GM10847 (cell line): ENCODE data around the gene UBA52.

Experiments
- POLR2A ChIP-seq: IDR thresholded peaks from 2 replicates; pipeline ENCODE4 v1.6.1; 2011; ENCODE audit not compliant: insufficient read length; ENCODE audit errors: extremely low read depth

The UBA52 gene

DNA sequence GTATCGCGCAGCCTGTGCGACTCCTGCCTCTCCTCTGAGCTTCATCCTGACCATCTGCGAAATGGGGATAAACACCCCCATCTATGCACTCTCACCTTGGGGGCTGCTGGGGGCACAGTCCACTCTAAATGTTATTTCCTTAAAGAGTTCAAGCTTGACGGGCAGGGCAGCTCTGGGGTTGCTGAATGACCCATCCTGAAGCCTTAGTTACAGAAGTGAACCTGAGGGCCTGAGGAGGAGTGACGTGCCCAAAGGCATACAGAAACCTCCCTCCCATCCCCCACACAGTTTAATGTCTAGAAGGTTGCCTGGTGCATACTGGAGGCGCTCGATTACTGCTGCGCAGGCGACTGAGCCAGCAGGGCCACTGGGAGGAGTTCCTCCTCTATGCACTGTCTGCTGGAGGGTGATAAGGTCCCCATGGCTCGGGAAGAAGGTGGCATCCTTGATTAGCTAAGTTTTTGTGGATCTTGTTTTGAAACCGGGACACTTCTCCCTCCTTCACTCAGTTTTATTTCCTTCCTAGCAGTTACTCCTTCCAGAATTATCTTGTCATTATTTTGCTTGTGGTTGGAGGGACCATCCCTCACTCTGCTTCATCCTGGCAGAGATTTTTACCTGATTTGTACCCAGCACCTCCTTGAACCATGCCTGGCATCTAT is 27.7 kb upstream of the UBA52 start:
- peak; percentile 25 for TF ChIP-seq POLR2A

DNA sequence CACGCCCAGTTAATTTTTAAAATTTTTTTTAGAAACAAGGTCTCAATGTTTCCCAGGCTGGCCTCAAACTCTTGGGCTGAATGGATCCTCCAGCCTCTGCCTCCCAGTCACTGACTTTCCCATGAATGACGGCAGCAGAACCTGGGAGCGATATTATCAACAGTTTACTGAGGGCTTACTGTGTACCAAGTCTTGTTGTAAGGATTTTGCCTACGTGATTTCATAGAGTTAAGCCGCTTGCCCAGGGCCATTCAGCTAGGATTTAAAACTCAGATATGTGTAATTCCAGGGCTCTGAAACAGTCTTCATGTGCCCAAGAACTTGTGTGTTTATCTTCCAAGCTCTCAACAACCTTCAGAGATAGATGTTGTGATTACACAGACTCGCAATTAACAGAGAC is 20.0 kb upstream of the UBA52 start:
- TF ChIP-seq POLR2A = no peak

DNA sequence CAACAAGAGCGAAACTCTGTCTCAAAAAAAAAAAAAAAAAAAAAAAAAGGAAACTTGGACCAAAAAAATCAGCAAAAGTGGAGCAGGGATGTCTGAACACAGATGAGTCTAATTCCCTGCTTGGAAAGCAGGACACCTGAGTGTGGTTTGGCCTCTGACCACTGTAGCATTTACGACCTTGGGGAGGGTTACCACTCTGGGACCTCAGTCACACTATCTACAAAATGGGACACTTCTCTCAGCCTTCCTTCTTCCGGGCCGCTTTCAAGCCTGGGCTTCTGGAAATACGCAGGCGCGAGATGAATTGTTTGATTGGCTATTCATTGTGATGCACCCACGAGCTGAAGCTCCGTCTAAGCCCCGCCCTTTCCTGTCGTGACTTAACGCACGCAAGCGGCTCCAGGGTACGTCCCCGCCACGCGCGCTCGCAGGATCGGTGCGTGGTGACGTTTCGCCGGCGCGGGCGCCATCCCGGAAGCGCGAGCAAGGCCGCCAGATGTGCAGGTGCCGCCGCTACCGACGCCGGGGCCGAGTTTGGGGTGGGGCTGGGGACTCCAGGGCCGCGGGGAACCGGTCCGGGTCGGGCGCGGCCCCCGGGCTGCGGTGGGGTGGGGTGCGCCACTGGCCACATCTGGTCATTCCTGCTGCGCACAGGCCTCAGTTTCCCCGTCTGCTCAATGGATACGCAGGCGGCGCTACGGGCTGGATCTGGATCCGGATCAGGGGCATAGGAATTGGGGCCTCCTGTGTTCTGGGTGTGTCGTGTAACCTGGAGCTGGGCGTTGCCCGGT is 14.1 kb upstream of the UBA52 start, which contains the start of gene KXD1:
KXD1 (plus strand) TSS at position 460 of the 791 bp plus-strand sequence. CDS start 4,187 bp downstream, outside the sequence.
- peak; percentile 90 for TF ChIP-seq POLR2A

DNA sequence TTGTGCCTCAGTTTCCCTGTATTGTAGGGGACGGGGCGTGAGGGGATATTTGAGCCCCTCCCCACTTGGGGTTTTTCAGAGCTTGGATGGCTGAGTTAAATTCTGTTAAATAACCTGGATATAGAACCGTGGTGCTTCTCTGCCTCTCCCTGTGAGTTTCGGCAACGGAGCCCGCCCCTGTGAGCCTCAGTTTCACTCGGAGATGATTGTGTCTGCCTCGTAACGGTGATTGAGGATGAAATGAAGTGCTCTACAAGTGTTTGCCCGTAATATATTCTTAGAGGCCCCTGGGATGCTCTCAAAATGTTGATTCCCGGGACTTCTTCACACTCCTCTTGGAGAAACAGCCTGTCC is 13.5 kb upstream of the UBA52 start:
- no peak for TF ChIP-seq POLR2A

DNA sequence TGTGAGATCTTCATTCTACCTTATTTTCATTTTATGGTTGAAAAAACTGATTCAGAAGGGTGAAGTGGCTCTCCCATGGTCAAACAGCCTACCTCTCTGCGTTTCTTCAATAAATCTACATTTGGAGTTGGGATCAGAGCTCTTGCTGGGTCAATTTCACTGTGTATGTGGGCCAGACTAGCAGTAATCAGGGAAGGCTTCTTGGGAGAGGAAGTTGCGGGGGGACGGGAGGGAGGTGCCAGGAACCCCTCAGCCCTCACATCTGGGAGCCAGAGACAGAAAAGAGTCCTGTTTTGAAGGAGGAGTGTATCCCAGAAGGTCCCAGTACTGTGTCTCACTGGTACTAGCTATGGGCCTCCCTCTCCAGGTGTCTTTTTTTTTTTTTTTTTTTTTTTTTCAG is 13.1 kb upstream of the UBA52 start:
- TF ChIP-seq POLR2A = no peak

DNA sequence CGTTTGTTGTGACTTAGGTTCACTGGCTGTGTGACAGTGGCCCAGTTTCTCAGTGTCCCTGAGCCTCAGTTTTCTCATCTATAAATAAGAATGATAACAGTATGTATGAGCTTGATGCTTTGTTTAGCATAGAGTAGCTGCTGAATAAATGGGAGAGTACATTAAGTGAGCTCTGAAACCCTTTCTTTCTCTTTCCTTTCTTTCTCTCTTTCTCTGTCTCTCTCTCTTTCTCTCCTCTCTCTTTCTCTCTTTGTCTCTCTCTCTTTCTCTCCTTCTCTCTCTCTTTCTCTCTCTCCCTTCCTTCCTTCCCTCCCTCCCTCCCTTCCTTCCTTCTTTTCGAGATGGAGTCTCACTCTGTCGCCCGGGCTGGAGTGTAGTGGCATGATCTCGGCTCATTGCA is 12.0 kb upstream of the UBA52 start:
- no peak for TF ChIP-seq POLR2A

DNA sequence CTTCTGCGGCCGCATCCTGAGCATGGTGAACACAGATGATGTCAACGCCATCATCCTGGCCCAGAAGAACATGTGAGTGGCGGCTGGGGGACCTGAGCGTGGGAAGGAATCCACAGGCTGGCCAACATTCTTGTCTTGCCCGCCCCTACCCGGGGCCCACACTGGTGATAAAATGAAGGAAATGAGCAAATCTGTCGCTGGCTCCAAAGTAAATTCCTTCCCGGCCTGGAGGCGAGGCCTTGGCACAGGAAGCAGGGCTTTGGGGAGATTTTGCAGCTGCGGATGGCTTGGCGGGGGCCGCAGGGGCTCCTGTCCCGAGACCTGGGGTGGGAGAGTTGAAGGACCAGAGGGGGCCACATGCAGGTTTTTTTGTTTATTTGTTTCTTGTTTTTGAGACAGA is 9.6 kb upstream of the UBA52 start:
- no peak for TF ChIP-seq POLR2A

DNA sequence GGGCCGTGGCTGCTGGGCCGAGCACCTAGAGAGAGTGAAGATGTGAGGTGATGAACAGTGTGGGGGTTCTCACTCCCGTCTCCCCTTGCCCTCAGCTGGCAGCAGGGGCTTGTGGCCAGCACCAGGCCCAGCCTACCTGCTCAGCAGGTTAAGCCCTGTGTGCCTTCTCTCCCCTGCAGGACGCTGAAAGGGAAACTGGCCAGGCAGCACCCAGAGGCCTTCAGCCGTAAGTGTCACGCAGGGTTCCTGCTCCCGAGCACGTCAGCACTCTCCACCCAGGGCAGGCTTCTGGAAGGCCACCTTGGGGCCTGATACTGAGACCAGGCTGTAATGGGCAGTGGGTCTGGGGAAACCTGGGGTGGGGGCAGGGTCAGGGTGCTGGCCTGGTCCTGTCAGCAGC is 4.7 kb upstream of the UBA52 start:
- no peak for TF ChIP-seq POLR2A

DNA sequence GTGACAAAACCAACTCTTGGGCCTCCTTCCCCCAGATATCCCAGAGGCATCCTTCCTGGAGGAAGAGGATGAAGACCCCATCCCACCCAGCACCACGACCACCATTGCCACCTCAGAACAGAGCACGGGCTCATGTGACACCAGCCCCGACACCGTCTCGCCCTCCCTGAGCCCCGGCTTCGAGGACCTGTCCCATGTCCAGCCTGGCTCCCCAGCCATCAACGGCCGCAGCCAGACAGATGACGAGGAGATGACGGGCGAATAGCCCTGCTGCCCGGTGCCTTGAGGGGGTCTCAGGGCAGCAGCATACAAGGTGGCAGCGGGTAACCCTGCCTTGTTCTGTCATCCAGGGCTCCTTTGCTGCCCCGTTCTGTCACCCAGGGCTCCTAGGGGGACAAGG is 3.3 kb upstream of the UBA52 start:
- no peak for TF ChIP-seq POLR2A

DNA sequence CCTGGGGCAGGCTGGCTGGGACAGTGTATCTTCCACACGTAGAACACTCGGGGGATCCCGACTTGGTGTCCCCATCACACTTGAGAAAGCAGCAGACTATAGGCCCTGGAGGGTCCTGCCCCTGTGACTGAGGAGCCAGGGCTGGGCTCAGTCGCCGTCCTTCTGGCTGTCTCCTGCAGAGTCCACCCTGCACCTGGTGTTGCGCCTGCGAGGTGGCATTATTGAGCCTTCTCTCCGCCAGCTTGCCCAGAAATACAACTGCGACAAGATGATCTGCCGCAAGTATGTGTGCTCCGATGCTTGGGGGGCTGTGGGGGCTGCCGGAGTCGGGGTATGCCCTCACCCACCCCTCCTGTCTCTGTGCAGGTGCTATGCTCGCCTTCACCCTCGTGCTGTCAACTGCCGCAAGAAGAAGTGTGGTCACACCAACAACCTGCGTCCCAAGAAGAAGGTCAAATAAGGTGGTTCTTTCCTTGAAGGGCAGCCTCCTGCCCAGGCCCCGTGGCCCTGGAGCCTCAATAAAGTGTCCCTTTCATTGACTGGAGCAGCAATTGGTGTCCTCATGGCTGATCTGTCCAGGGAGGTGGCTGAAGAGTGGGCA is 3.1 kb downstream of the UBA52 start:
- no peak for TF ChIP-seq POLR2A

DNA sequence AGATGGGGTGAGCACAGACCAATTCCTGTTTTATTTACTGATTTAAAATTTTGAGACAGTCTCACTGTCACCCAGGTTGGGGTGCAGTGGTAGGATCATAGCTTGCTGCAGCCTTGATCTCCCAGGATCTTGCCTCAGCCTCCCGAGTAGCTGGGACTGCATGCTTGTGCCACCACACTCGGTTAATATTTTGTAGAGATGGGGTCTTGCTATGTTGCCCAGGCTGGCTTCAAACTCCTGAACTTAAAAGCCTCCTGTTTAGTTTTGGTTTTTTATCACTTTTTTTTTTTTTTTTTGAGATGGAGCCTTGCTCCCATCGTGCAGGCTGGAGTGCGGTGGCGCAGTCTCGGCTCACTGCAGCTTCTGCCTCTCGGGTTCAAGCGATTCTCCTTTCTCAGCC is 4.7 kb downstream of the UBA52 start:
- TF ChIP-seq POLR2A = no peak

DNA sequence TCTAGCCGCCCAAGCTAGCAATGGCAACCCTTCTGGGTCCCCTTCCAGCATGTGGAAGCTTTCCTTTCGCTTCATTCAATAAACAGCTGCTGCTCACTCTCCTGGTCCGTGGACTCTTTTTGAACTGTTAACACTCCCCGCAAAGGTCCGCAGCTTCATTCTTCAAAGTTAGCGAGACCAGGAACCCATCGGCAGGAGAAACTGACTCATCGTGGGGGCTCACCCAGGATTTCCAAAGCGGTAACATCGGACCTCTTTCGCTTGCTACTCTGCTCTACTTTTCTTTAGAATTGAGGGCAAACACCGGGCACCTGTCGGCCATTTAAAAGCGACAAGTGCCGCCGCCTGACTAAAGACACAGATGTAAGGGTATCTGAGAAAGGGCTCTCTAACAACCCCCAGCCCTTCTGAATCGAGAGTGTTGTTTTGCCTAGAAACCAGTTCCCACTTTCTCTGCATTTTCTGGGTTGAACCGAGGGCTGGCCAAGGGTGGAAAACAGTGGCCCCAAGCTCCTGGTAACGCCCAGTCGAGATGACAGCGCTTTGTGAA is 5.8 kb downstream of the UBA52 start:
- no peak for TF ChIP-seq POLR2A

DNA sequence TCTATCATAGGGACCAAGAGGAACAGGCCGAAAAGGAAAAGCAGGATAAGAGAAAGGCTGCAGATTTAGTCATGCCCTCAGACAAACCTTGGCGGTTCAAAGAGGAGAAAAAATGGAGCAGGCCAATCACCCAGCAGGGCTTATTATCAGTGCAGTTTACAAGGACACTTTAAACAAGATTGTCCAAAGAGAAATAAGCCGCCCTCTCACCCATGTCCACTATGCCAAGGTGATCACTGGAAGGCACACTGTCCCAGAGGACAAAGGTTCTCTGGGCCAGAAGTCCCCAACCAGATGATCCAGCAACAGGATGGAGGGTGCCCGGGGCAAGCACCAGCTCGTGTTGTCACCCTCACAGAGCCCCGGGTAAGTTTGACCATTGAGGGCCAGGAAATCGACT is 8.7 kb downstream of the UBA52 start:
- TF ChIP-seq POLR2A = no peak

DNA sequence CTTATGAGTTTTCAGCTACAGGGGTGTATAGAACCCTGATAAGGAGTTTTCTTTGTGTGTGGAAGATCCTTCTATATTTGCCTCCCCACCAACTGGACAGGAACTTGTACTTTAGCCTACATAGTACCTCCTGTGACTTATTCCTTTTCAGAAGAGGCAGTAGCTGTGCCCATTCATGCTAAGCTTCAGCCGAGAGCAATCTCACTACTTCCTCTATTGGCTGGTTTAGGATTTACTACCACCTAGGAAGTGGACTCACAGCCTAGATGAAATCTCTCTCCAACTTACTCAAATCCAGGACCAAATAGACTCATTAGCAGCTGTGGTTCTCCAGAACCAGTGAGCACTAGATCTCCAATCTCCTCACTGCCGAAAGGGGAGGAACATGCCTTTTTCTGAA is 14.6 kb downstream of the UBA52 start:
- no peak for TF ChIP-seq POLR2A

DNA sequence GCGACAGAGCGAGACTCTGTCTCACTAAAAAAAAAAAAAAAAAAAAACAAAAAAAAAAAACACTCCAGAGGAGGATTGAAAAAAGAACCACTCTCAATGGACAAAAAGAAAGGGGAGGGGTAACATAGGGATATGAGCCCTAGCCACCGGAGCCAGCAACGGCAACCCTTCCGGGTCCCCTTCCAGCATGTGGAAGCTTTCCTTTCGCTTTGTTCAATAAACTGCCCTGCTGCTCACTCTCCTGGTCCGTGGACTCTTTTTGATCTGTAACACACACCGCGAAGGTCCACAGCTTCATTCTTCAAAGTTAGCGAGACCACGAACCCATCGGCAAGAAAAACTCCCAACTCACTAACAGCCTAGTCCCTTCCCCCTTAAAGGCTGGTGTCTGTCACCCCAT is 15.9 kb downstream of the UBA52 start:
- no peak for TF ChIP-seq POLR2A

DNA sequence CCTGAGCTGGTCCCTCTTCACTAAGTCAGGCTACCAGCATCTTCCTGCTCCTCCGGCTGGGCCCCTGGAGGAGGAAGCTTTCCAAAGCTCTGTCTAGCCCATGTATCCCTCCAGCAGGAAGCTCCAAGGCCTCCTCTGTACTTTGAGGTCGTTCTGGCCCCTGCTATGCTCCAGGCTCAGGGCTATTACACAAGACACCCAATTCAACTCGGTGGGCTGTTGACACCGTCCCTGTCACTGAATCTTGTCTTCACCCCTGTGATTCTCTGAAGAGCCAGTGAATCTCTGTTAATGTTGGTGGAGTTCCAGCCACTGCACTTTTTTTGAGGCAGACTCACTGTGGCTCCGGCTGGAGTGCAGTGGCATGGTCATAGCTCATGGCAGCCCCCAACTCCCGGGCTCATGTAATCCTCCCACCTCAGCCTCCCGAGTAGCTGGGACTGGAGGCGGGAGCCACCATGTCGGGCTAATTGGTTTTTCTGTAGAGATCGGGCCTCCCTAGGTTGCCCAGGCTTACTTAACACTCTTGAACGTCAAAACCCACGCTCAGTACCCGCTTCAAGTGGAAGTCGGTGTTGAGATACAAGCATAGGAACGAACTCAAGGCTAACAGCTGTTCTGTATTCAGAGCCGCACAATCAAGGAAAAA is 16.4 kb downstream of the UBA52 start:
- no peak for TF ChIP-seq POLR2A
